Measurements from ENCODE around the gene DIPK2A. TPM values are rescaled to one million over a fixed set of nuclear protein-coding genes. Genes with fewer than 3 reads are reported as not detected.

The DIPK2A gene
- total RNA-seq, 4 donors from 2014 or later, result 38.8 to 68.6 (median 48.3) TPM

DNA sequence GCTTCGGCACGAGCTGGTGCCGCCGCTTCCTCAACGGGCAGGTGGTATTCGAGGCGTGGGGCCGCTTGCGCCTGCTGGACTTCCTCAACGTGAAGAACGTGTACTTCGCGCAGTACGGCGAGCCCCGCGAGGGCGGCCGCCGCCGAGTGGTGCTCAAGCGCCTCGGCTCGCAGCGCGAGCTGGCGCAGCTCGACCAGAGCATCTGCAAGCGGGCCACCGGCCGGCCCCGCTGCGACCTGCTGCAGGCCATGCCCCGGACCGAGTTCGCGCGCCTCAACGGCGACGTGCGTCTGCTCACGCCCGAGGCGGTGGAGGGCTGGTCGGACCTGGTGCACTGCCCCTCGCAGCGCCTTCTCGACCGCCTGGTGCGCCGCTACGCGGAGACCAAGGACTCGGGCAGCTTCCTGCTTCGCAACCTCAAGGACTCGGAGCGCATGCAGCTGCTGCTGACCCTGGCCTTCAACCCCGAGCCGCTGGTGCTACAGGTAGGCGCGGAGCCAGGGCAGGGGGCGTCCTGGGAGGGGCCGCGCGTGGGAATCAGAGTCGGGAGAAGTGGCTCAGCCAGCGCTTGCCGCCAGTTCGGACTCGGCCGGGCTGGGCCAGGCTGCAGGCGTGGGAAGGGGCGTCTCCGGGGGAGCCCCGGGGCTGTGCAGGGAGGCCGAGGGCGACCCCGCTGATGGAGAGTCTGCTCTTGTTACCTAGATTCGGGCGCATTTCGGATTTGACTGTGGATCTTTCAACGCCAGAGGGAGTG, 1.1 kb downstream of the DIPK2A start:
- DNase-seq (ENCODE audit: extremely low spot score), result peak; percentile 93
- 0% methylated on average over 7 of the region's 83 CpGs for WGBS

DNA sequence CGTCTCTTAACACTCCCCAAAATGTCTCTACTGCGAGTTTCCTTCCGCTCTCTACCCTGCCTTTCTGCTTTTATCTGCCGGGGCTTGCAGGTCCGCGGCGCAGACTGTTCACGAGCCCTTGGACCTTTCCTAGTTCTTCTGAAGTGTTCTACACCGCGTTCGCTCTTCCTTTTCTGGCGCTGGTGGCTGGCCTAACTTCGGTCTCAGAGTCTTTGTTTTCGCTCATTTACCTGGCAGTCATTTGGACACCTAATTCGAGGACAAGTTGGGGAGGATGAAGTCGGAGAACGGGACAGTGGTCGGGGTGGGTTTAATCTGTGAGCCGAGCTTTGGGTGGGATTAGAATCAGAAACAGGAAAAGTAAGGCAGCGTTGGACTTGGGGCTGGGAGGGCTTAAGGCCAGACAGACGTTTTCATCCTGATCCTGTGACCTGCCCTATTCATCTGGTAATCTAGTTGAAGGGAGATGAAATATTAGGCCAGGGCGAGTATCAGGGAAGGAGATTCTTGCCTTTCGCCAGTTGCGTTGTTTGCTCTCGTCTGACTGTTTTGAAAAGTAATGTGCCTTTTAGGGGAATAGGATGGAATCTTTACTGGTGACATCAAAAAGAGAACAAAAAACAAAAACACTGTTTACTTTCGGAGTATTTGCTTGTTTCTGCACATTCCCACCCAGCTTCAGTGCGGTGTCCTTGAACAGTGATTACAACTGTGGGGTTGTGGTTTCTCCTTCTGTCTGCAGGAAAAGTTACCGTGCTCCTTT, 1.8 kb downstream of the DIPK2A start:
- H3K9me3 ChIP-seq, result no peaks in the 10 kb centered on the region

More for the DNA sequence above, 1.1 kb downstream of the DIPK2A start:
- Histone ChIP-seq H3K27me3 (no peaks in the 10 kb centered on the region), H3K9me3 (no peaks in the 10 kb centered on the region), H3K4me1 (peaks cover 0 to 42% (median 38%) of the 10 kb centered on the region in 4 donors), H3K36me3 (no peaks in the 10 kb centered on the region), H3K4me3 (peak overlapping the region; percentile 67 to 89 (median 88)), H3K27ac (replicated peaks in 1 of 4) (peak overlapping the region; percentile 95 to 97 (median 96))
- intact Hi-C loops (cut with DNase I), result no loop called here
- TF ChIP-seq POLR2AphosphoS5 (IDR thresholded peaks at IDR 0.05), result no peak
- TF ChIP-seq, protein P1, sequence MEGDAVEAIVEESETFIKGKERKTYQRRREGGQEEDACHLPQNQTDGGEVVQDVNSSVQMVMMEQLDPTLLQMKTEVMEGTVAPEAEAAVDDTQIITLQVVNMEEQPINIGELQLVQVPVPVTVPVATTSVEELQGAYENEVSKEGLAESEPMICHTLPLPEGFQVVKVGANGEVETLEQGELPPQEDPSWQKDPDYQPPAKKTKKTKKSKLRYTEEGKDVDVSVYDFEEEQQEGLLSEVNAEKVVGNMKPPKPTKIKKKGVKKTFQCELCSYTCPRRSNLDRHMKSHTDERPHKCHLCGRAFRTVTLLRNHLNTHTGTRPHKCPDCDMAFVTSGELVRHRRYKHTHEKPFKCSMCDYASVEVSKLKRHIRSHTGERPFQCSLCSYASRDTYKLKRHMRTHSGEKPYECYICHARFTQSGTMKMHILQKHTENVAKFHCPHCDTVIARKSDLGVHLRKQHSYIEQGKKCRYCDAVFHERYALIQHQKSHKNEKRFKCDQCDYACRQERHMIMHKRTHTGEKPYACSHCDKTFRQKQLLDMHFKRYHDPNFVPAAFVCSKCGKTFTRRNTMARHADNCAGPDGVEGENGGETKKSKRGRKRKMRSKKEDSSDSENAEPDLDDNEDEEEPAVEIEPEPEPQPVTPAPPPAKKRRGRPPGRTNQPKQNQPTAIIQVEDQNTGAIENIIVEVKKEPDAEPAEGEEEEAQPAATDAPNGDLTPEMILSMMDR (IDR thresholded peaks at IDR 0.05), result peak; percentile 37 to 49 (median 48)

DNA sequence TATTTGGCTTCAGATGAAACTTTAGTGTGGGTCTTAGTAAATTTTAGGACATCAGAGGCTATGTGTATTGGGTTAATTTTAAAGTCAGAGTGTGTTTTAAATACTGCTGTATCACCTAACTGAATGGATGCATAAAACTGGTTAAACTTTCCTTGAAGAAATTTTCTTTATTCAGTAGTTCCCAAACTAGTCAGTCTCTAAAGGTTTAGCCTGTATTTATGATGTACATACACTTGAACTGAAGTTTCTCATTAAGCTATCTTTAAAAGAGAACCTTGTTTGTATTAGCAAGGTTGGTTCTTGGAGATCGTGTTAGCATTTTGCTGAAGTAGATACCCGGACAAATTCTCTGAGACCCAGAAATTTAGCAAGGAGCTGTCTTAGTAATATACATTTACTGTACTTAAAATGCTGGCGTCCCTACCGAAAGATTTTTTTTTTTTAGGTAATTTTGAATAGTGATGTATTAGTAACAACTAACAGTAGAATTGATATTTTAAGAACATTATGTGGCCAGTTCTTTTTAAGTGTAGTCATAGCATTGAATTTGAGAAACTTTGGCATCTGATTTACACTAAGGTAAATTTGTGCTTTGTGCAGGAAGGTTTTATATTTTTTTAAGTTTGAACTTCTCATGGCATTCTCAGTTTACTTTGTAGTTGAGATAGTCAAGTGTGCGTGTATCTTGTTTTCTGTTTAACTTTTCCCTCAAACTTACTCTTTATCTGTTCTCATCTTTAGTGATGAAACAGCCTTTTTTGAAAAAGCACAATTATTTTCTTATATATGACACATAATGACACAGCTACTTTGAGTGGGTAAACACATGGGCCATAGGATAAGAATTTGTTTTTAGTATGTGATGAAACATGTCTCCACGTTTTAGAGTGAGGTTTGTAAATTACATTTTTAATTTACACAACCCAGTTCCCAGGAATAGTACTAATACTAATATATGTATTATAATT, 2.9 kb downstream of the DIPK2A start:
- intact Hi-C loops (cut with DNase I), result no loop called here
- Histone ChIP-seq H3K4me3 (peak overlapping the region; percentile 67 to 89 (median 88)), H3K36me3 (no peaks in the 10 kb centered on the region), H3K27me3 (no peaks in the 10 kb centered on the region), H3K9me3 (no peaks in the 10 kb centered on the region), H3K27ac (replicated peaks in 1 of 4) (peak overlapping the region; percentile 95 to 97 (median 96)), H3K4me1 (peaks cover under 1 to 61% (median 53%) of the 10 kb centered on the region in 4 donors)
- DNase-seq (ENCODE audit: extremely low spot score), result no peak
- no peak for TF ChIP-seq POLR2AphosphoS5 (IDR thresholded peaks at IDR 0.05)
- TF ChIP-seq, protein P1 (IDR thresholded peaks at IDR 0.05), result no peak
- no peak for TF ChIP-seq EP300 (IDR thresholded peaks at IDR 0.05)
- TF ChIP-seq POLR2A (IDR thresholded peaks at IDR 0.05; ENCODE audit: low read depth), result no peak
- WGBS, result 26% methylated on average over 6 of the region's 6 CpGs

More for the DNA sequence above, 1.8 kb downstream of the DIPK2A start:
- Histone ChIP-seq H3K4me1 (peaks cover 0 to 50% (median 44%) of the 10 kb centered on the region in 4 donors), H3K27me3 (no peaks in the 10 kb centered on the region), H3K36me3 (no peaks in the 10 kb centered on the region), H3K27ac (replicated peaks in 1 of 4) (peak overlapping the region; percentile 95 to 97 (median 96)), H3K4me3 (peak overlapping the region; percentile 67 to 89 (median 88))
- TF ChIP-seq POLR2AphosphoS5 (IDR thresholded peaks at IDR 0.05), result peak; percentile 3 to 11
- no peak for TF ChIP-seq POLR2A (IDR thresholded peaks at IDR 0.05; ENCODE audit: low read depth)
- intact Hi-C loops (cut with DNase I), result no loop called here
- DNase-seq (ENCODE audit: extremely low spot score), result peak; percentile 92
- 1% methylated on average over 28 of the region's 28 CpGs for WGBS

DNA sequence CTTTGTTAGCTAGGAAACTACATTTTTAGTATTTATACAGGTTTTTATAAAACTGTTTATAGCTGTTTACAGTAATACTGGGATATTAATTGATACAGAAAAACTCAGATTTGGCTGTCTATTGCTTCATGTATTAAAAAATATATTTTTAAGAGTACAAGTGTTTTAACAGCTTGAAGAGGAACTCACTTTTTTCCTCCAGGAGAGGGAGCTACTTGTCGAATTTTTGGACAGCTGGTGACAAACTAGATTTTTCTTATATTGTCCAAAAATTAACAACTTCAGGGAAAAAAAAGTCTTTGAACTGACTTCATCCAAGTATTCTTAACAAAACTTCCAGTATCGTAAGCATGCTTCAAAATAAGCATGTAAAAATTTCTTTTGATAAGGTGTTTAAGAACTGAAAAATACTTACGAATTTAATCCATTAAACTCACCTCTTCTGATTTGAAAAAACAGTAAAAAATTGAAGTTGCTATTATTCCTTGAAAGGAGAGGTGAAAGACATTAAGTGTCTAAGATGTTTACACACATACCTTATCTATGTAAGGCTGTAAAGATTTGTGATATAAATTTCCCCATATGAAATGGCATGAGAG, 4.0 kb downstream of the DIPK2A start:
- 36% methylated on average over 3 of the region's 3 CpGs for WGBS
- Histone ChIP-seq H3K27ac (replicated peaks in 1 of 4) (peak overlapping the region; percentile 95 to 97 (median 96)), H3K9me3 (no peaks in the 10 kb centered on the region), H3K36me3 (no peaks in the 10 kb centered on the region), H3K4me3 (peak overlapping the region; percentile 67 to 89 (median 88)), H3K4me1 (peaks cover 4 to 62% (median 57%) of the 10 kb centered on the region in 4 donors), H3K27me3 (no peaks in the 10 kb centered on the region)
- intact Hi-C loops (cut with DNase I), result no loop called here
- TF ChIP-seq, protein P1 (IDR thresholded peaks at IDR 0.05), result peak; percentile 54 to 66 (median 63)
- no peak for TF ChIP-seq POLR2AphosphoS5 (IDR thresholded peaks at IDR 0.05)
- no peak for TF ChIP-seq EP300 (IDR thresholded peaks at IDR 0.05)
- TF ChIP-seq POLR2A (IDR thresholded peaks at IDR 0.05; ENCODE audit: low read depth), result no peak
- no peak for DNase-seq (ENCODE audit: extremely low spot score)

Data from esophagus muscularis mucosa (tissue), 4 donors.